ENCODE results near the gene SNTB2. TPM values are rescaled to one million over a fixed set of nuclear protein-coding genes. Genes with fewer than 3 reads are reported as not detected.

The SNTB2 gene
- total and polyA plus RNA-seq, 2 of the 8 experiments (the other 6 are each of a cell fraction or from before 2014, with no cell fraction given): 6.0 to 16.1 TPM

DNA sequence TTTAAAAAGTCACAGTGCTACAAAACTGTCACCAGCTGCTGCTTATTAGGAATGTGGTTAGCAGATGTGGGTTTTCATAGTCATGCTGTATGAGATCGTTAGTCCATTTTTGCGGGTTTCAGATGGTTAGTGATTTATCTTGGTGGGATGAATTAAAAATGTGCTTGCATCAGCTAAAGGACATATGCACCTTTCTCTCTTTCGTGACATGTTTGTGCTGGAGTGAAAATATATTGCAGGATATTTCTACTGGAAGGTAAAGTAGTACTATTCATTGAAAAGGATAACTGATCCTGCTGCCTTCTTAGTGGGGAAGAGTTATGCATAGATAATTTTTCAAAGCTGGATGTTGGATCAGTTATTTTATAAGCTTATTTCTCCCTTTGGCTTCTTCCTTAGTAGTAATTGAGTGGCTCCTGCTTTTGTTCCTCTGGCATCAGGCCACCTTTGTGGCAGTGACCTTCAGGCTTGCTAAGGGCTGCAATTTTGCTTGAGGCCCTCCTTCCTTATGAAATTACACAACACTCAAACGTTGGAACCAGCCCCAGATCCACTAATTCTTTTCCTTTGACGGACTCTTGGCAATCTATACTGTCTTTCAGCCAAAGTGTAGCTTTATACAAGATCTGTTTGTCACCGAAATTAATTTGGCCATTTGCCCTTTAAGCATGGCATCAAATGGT, 7.5 kb upstream of the SNTB2 start (continued):
- TF ChIP-seq NRF1 (IDR thresholded peaks at IDR 0.05; ENCODE audit: low read depth, low read length) (no peak), KDM1A (IDR thresholded peaks at IDR 0.05; ENCODE audit: borderline replicate concordance, low read length) (no peak), KDM4A (IDR thresholded peaks at IDR 0.05; ENCODE audit: low read depth, low read length, severe bottlenecking) (no peak)
- TF ChIP-seq, protein P1, sequence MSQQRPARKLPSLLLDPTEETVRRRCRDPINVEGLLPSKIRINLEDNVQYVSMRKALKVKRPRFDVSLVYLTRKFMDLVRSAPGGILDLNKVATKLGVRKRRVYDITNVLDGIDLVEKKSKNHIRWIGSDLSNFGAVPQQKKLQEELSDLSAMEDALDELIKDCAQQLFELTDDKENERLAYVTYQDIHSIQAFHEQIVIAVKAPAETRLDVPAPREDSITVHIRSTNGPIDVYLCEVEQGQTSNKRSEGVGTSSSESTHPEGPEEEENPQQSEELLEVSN (IDR thresholded peaks at IDR 0.05): no peak
